Breast epithelium (tissue), 4 donors: ENCODE results near the gene UPF3A. TPM values are rescaled to one million over a fixed set of nuclear protein-coding genes. Genes with fewer than 3 reads are reported as not detected.
"Not testable (repeated sequence)": the region's sequence is repeated elsewhere in the genome, so short reads cannot be mapped to it uniquely, and the experiment has no call there.

Experiments used
- DNase-seq, 2 donors: peaks; one replicate each; pipeline ENCODE4 v3.0.0-alpha.2; 2019; ENCODE audit warnings: low spot score in 2 of 2
- H3K27ac ChIP-seq, 2 donors: fragments of 200-600 bp; sonication (generic) in 1 of 2; one replicate each; pipeline ENCODE4 v1.5.1; 2016 to 2019; ENCODE audit warnings: mild to moderate bottlenecking in 1 of 2
- H3K27me3 ChIP-seq, 2 donors: fragments of 200-600 bp; sonication (generic) in 1 of 2; one replicate each; pipeline versions ENCODE4 v1.5.1 to v1.6.0; 2017 to 2019; ENCODE audit warnings: control low read depth in 1 of 2, mild to moderate bottlenecking in 1 of 2
- H3K36me3 ChIP-seq: fragments of 200-600 bp; one replicate; pipeline ENCODE4 v1.5.1; 2019
- H3K4me1 ChIP-seq, 2 donors: fragments of 200-600 bp; sonication (generic); one replicate each; pipeline ENCODE4 v1.5.1; 2016 to 2019; ENCODE audit warnings: control low read depth in 1 of 2
- H3K4me3 ChIP-seq, 3 donors: fragments of 200-600 bp; sonication (generic); 1 replicate in 2 of 3; 2 replicates in 1 of 3; pipeline ENCODE4 v1.5.1; 2016 to 2019; ENCODE audit warnings: mild to moderate bottlenecking in 3 of 3, moderate library complexity in 2 of 3
- H3K9me3 ChIP-seq, 2 donors: fragments of 200-600 bp; sonication (generic) in 1 of 2; one replicate each; pipeline ENCODE4 v1.5.1; 2016 to 2019; ENCODE audit warnings: control low read depth in 1 of 2
- intact Hi-C: fragments of 100-400 bp; cut with DNase I; formaldehyde crosslinking; loops from one replicate; pipeline ENCODE4 v1.15.1; 2023; ENCODE audit warnings: low total_unique reads
- total RNA-seq, 3 donors: library from RNA; depleted of rRNA; stranded (reverse); fragments of >200 nt; gene quantifications; one replicate each; pipeline ENCODE4 v1.1.0, GENCODE V29; 2016
- TF ChIP-seq, protein P1 (sequence below), 3 donors: fragments of 450-650 bp; IDR thresholded peaks; one replicate each; pipeline ENCODE4 v1.5.1; 2016 to 2017; ENCODE audit warnings: antibody characterized with exemption in 3 of 3, mild to moderate bottlenecking in 3 of 3, moderate library complexity in 3 of 3

UPF3A gene
- total RNA-seq, 3 donors from 2014 or later, result 48.5 to 52.8 (median 49.6) TPM

DNA sequence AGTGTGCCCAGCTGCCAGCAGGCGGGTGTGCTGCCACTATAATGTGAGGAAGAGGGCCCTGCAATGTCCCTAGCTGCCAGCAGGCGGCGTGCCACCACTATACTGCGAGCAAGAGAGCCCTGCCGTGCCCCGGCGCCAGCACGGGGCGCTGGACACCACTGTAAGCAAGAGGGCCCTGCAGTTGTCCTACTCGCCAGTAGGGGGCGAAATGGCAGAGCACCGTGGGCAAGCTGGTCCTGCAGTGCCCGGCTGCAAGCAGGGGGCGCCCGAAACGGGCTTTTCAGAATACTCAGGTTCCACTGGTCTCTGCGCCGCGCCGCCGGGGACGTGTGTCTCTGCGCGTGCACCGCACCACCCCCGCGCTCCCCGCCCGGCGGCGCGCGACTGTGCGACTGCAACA lies 71.4 kb downstream of the UPF3A start:
- intact Hi-C loops, result not testable (repeated sequence)

DNA sequence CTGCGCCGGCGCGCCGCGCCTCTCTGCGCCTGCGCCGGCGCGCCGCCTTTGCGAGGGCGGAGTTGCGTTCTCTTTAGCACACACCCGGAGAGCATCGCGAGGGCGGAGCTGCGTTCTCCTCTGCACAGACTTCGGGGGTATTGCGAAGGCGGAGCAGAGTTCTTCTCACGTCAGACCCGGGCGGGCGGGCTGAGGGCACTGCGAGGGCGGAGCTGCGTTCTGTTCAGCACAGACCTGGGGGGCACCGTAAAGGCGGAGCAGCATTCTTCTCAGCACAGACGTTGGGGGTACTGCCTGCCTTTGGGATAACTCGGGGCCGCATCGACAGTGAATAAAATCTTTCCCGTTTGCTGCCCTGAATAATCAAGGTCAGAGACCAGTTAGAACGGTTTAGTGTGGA lies 72.0 kb downstream of the UPF3A start:
- H3K27ac ChIP-seq, H3K36me3 ChIP-seq, H3K9me3 ChIP-seq, H3K4me1 ChIP-seq, intact Hi-C loops, DNase-seq, H3K4me3 ChIP-seq, H3K27me3 ChIP-seq: not testable (repeated sequence)

More for the DNA sequence above, 71.4 kb downstream of the UPF3A start:
- TF ChIP-seq, protein P1, sequence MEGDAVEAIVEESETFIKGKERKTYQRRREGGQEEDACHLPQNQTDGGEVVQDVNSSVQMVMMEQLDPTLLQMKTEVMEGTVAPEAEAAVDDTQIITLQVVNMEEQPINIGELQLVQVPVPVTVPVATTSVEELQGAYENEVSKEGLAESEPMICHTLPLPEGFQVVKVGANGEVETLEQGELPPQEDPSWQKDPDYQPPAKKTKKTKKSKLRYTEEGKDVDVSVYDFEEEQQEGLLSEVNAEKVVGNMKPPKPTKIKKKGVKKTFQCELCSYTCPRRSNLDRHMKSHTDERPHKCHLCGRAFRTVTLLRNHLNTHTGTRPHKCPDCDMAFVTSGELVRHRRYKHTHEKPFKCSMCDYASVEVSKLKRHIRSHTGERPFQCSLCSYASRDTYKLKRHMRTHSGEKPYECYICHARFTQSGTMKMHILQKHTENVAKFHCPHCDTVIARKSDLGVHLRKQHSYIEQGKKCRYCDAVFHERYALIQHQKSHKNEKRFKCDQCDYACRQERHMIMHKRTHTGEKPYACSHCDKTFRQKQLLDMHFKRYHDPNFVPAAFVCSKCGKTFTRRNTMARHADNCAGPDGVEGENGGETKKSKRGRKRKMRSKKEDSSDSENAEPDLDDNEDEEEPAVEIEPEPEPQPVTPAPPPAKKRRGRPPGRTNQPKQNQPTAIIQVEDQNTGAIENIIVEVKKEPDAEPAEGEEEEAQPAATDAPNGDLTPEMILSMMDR (IDR thresholded peaks at IDR 0.05), result peak in 1 of 3 donors; percentile 20
- not testable (repeated sequence) for H3K36me3 ChIP-seq, H3K4me1 ChIP-seq, H3K9me3 ChIP-seq, H3K27me3 ChIP-seq, H3K27ac ChIP-seq, DNase-seq, H3K4me3 ChIP-seq

Other genes with a start within 250 kb of the UPF3A start
- gene RASA3, start 149.0 kb upstream of the UPF3A start, total RNA-seq, result 10 to 100 TPM; 14.2 to 54.9 (median 31.5) TPM
- gene CFAP97D2, start 102.3 kb upstream of the UPF3A start, total RNA-seq, result not detected
- gene CDC16, start 46.7 kb upstream of the UPF3A start, total RNA-seq, result 10 to 100 TPM; 53.1 to 82.5 (median 77.7) TPM
- 10 to 100 TPM in 2 of 3 donors, 1 to 10 TPM in 1; 9.4 to 25.3 (median 21.6) TPM for gene CHAMP1, start 32.9 kb downstream of the UPF3A start, total RNA-seq